H9 (cell line): Measurements from ENCODE around the gene SHH. TPM values are rescaled to one million over a fixed set of nuclear protein-coding genes. Genes with fewer than 3 reads are reported as not detected.

Source experiments
- DNase-seq: peaks from one replicate; pipeline ENCODE4 v3.0.0-alpha.2; 2017
- H2AFZ ChIP-seq: one replicate; pipeline ENCODE4 v1.6.1; 2013; ENCODE audit warnings: mild to moderate bottlenecking, low read length, control low read depth, moderate library complexity
- H2AK5ac ChIP-seq: 2 replicates; pipeline ENCODE4 v1.6.1; 2013; ENCODE audit warnings: low read length, control low read depth, mixed read lengths; ENCODE audit not compliant: insufficient read length
- H2BK120ac ChIP-seq: one replicate; pipeline ENCODE4 v1.6.1; 2013; ENCODE audit warnings: low read depth, mild to moderate bottlenecking, low read length, control low read depth, inconsistent platforms; ENCODE audit not compliant: poor library complexity, severe bottlenecking
- H2BK12ac ChIP-seq: 2 replicates; pipeline ENCODE4 v1.6.1; 2013; ENCODE audit warnings: low read length, control low read depth, mixed read lengths, low read depth; ENCODE audit not compliant: insufficient read length
- H2BK15ac ChIP-seq: 2 replicates; pipeline ENCODE4 v1.6.1; 2013; ENCODE audit warnings: low read depth, low read length, control low read depth
- H2BK20ac ChIP-seq: one replicate; pipeline ENCODE4 v1.6.1; 2013; ENCODE audit warnings: low read depth, mild to moderate bottlenecking, low read length, control low read depth, inconsistent platforms; ENCODE audit not compliant: poor library complexity, severe bottlenecking
- H2BK5ac ChIP-seq: 2 replicates; pipeline ENCODE4 v1.6.1; 2013; ENCODE audit warnings: low read length, control low read depth, mixed read lengths; ENCODE audit not compliant: insufficient read length
- H3K14ac ChIP-seq: 2 replicates; pipeline ENCODE4 v1.6.1; 2013; ENCODE audit warnings: low read length, control low read depth; ENCODE audit not compliant: insufficient read depth
- H3K18ac ChIP-seq: 2 replicates; pipeline ENCODE4 v1.6.1; 2013; ENCODE audit warnings: low read depth, mild to moderate bottlenecking, mixed read lengths, low read length, control low read depth; ENCODE audit not compliant: insufficient read length
- H3K23ac ChIP-seq: 2 replicates; pipeline ENCODE4 v1.6.1; 2013; ENCODE audit warnings: low read length, control low read depth, mixed read lengths, low read depth; ENCODE audit not compliant: insufficient read length
- H3K23me2 ChIP-seq: 2 replicates; pipeline ENCODE4 v1.6.1; 2013; ENCODE audit warnings: low read depth, mild to moderate bottlenecking, mixed read lengths, low read length, control low read depth; ENCODE audit not compliant: insufficient read length, poor library complexity, severe bottlenecking
- H3K27ac ChIP-seq: 2 replicates; pipeline ENCODE4 v1.5.1; 2013; ENCODE audit warnings: low read length, control low read depth, mixed read lengths, low read depth; ENCODE audit not compliant: insufficient read length
- H3K27me3 ChIP-seq: 2 replicates; pipeline ENCODE4 v1.6.1; 2013; ENCODE audit warnings: low read length, control low read depth, inconsistent platforms; ENCODE audit not compliant: insufficient read depth
- H3K4ac ChIP-seq: 2 replicates; pipeline ENCODE4 v1.6.1; 2013; ENCODE audit warnings: low read depth, mild to moderate bottlenecking, control low read depth, inconsistent platforms, low read length, moderate library complexity
- H3K4me1 ChIP-seq: 2 replicates; pipeline ENCODE4 v1.6.1; 2013; ENCODE audit warnings: low read length, control low read depth, inconsistent platforms; ENCODE audit not compliant: insufficient read depth
- H3K4me2 ChIP-seq: 2 replicates; pipeline ENCODE4 v1.6.1; 2013; ENCODE audit warnings: low read length, control low read depth, mixed read lengths; ENCODE audit not compliant: insufficient read length, insufficient read depth
- H3K56ac ChIP-seq: 2 replicates; pipeline ENCODE4 v1.6.1; 2013; ENCODE audit warnings: low read depth, mild to moderate bottlenecking, mixed read lengths, low read length, control low read depth; ENCODE audit not compliant: insufficient read length
- H3K79me1 ChIP-seq: 2 replicates; pipeline ENCODE4 v1.6.1; 2013; ENCODE audit warnings: low read depth, mild to moderate bottlenecking, moderate library complexity, low read length, control low read depth, inconsistent platforms; ENCODE audit not compliant: insufficient read depth, poor library complexity, severe bottlenecking
- H3K79me2 ChIP-seq: 2 replicates; pipeline ENCODE4 v1.6.1; 2013; ENCODE audit warnings: low read length, control low read depth, inconsistent platforms; ENCODE audit not compliant: insufficient read depth
- H3K9ac ChIP-seq: 2 replicates; pipeline ENCODE4 v1.6.1; 2013; ENCODE audit warnings: low read length, control low read depth, mixed read lengths; ENCODE audit not compliant: insufficient read length; ENCODE audit errors: extremely low read depth
- H3K9me3 ChIP-seq: one replicate; pipeline ENCODE4 v1.6.1; 2013; ENCODE audit warnings: low read depth, low read length, inconsistent platforms; ENCODE audit not compliant: control insufficient read depth
- H3T11ph ChIP-seq: one replicate; pipeline ENCODE4 v1.6.1; 2013; ENCODE audit warnings: mild to moderate bottlenecking, low read length, control low read depth, inconsistent platforms
- H4K20me1 ChIP-seq: one replicate; pipeline ENCODE4 v1.6.1; 2013; ENCODE audit not compliant: control insufficient read depth, insufficient read length, insufficient read depth
- H4K5ac ChIP-seq: 2 replicates; pipeline ENCODE4 v1.6.1; 2013; ENCODE audit warnings: low read depth, mild to moderate bottlenecking, mixed read lengths, low read length, control low read depth; ENCODE audit not compliant: insufficient read length
- H4K8ac ChIP-seq: replicated peaks from 2 replicates; pipeline ENCODE4 v1.6.1; 2013; ENCODE audit warnings: low read length, control low read depth, mixed read lengths, low read depth; ENCODE audit not compliant: insufficient read length
- H4K91ac ChIP-seq: 2 replicates; pipeline ENCODE4 v1.6.1; 2013; ENCODE audit warnings: low read depth, mild to moderate bottlenecking, moderate library complexity, mixed read lengths, low read length, control low read depth; ENCODE audit not compliant: insufficient read length
- H3K27ac Mint-ChIP-seq, 3 experiments: 2 replicates in 2 of 3; 3 replicates in 1 of 3; pipeline ENCODE4 v1.8.0; 2020 to 2021; ENCODE audit warnings: mixed read lengths in 3 of 3, mild to moderate bottlenecking in 1 of 3, moderate library complexity in 1 of 3
- H3K27me3 Mint-ChIP-seq: 2 replicates; pipeline ENCODE4 v1.8.0; 2021; ENCODE audit warnings: low read depth, mild to moderate bottlenecking, moderate library complexity, mixed read lengths
- H3K36me3 Mint-ChIP-seq, 3 experiments: 2 replicates in 2 of 3; 3 replicates in 1 of 3; pipeline ENCODE4 v1.8.0; 2020 to 2021; ENCODE audit warnings: low read depth in 3 of 3, mixed read lengths in 3 of 3; ENCODE audit not compliant: insufficient read depth in 1 of 3
- H3K4me1 Mint-ChIP-seq, 2 experiments: 2 replicates each; pipeline ENCODE4 v1.8.0; 2020; ENCODE audit warnings: mixed read lengths in 2 of 2
- H3K4me3 Mint-ChIP-seq, 2 experiments: 2 replicates in 1 of 2; 3 replicates in 1 of 2; pipeline ENCODE4 v1.8.0; 2020 to 2021; ENCODE audit warnings: mild to moderate bottlenecking in 2 of 2, mixed read lengths in 2 of 2, moderate library complexity in 1 of 2
- H3K9me3 Mint-ChIP-seq, 2 experiments: 2 replicates in 1 of 2; 3 replicates in 1 of 2; pipeline ENCODE4 v1.8.0; 2020; ENCODE audit warnings: mild to moderate bottlenecking in 2 of 2, mixed read lengths in 2 of 2, moderate library complexity in 1 of 2
- CTCF ChIP-seq: fragments of 200-600 bp; sonication (generic); conservative IDR thresholded peaks from 3 replicates; pipeline ENCODE4 v1.8.0; 2021; ENCODE audit warnings: antibody characterized with exemption, mild to moderate bottlenecking
- WGBS: extraction: QIAGEN DNeasy Blood & Tissue Kit; methylation state at CpG from one replicate; pipeline ENCODE4 v1.1.7; 2013; ENCODE audit warnings: missing lambda C conversion rate, low lambda C conversion rate, mixed read lengths; ENCODE audit not compliant: insufficient read length; ENCODE audit errors: extremely low coverage; 5-methylcytosine and 5-hydroxymethylcytosine counted together
- total RNA-seq: library from RNA; stranded (reverse); gene quantifications from 2 replicates; pipeline ENCODE4 v1.2.1, GENCODE V29; 2021

SHH gene
- total RNA-seq, 1 experiment from 2014 or later = 0.07 TPM

GRCh38 chr7:155802906-155803417 lies 9.3 kb downstream of the SHH start:
- H2BK12ac ChIP-seq = no peak overlapping the region
- TF ChIP-seq CTCF = no peak
- H2BK15ac ChIP-seq = no peak overlapping the region
- H3K27me3 Mint-ChIP-seq = peaks cover 91% of the 10 kb centered on the region
- peak overlapping the region; percentile 18 for H3K4me2 ChIP-seq
- no peak overlapping the region for H3K27ac ChIP-seq
- H4K8ac ChIP-seq = no peak overlapping the region
- no peak for DNase-seq
- no peak overlapping the region; a peak in 1 of 5 replicates for H3K4me3 Mint-ChIP-seq
- no peak overlapping the region for H2AK5ac ChIP-seq
- no peaks in the 10 kb centered on the region for H3K9me3 ChIP-seq
- no peak overlapping the region for H3K56ac ChIP-seq
- H2AFZ ChIP-seq = no peak overlapping the region
- H3K4me1 Mint-ChIP-seq = peaks cover 19 to 30% of the 10 kb centered on the region in 2 experiments
- H3K79me1 ChIP-seq = no peaks in the 10 kb centered on the region
- H3K18ac ChIP-seq = no peak overlapping the region
- peaks cover 61% of the 10 kb centered on the region for H3K27me3 ChIP-seq
- no peak overlapping the region for H3K14ac ChIP-seq
- H3K4ac ChIP-seq = no peak overlapping the region
- no peak overlapping the region for H2BK5ac ChIP-seq
- H3K9me3 Mint-ChIP-seq = peaks cover 2 to 8% of the 10 kb centered on the region in 2 experiments; a peak in 2 of 5 replicates
- peaks cover 0 to 3% (median 0%) of the 10 kb centered on the region in 3 experiments; a peak in 3 of 7 replicates for H3K36me3 Mint-ChIP-seq
- no peak overlapping the region for H4K5ac ChIP-seq
- WGBS = no CpG with 5 or more reads among the region's 70 CpGs
- no peak overlapping the region for H3T11ph ChIP-seq
- no peak overlapping the region for H3K23ac ChIP-seq
- H3K9ac ChIP-seq = no peak overlapping the region
- no peak overlapping the region for H3K27ac Mint-ChIP-seq
- H3K79me2 ChIP-seq = no peaks in the 10 kb centered on the region
- no peak overlapping the region for H2BK20ac ChIP-seq
- H2BK120ac ChIP-seq = no peak overlapping the region
- no peak overlapping the region for H4K91ac ChIP-seq
- no peaks in the 10 kb centered on the region; the same call in 1 of the 2 replicates for H3K4me1 ChIP-seq
- H4K20me1 ChIP-seq = no peaks in the 10 kb centered on the region
- H3K23me2 ChIP-seq = peaks cover 10% of the 10 kb centered on the region
